NCI-H82 treated with DMSO at 0.1 percent for 48 hours (cell line): ENCODE data around the gene ABCB11.

Experiments
- DNase-seq: peaks from one replicate; lab custom pipeline; 2025; ENCODE audit not compliant: unreplicated experiment; lab: John Stamatoyannopoulos, UW

Gene ABCB11

GRCh38 chr2:168978461-168978861, 52.7 kb downstream of the ABCB11 start:
- no peak for DNase-seq

- DNase-seq, result no peak
Measured at GRCh38 chr2:168977608-168978007, 53.5 kb downstream of the ABCB11 start.

GRCh38 chr2:168976034-168976654, 55.0 kb downstream of the ABCB11 start:
- DNase-seq, result no peak

- no peak for DNase-seq
Measured at GRCh38 chr2:168974428-168974827, 56.7 kb downstream of the ABCB11 start.

GRCh38 chr2:168971261-168971660, 59.9 kb downstream of the ABCB11 start:
- DNase-seq, result no peak

- DNase-seq, result no peak
Measured at GRCh38 chr2:168970711-168971233, 60.4 kb downstream of the ABCB11 start.

GRCh38 chr2:168969865-168970264, 61.3 kb downstream of the ABCB11 start:
- DNase-seq, result no peak

- no peak for DNase-seq
Measured at GRCh38 chr2:168968342-168968741, 62.8 kb downstream of the ABCB11 start.

GRCh38 chr2:168964251-168964807, 66.8 kb downstream of the ABCB11 start:
- no peak for DNase-seq

- DNase-seq, result no peak
Measured at GRCh38 chr2:168962636-168963035, 68.5 kb downstream of the ABCB11 start.

- peak; percentile 16 for DNase-seq
Measured at GRCh38 chr2:168961450-168962229, 69.5 kb downstream of the ABCB11 start.

GRCh38 chr2:168956392-168956791, 74.7 kb downstream of the ABCB11 start:
- DNase-seq, result no peak

GRCh38 chr2:168955321-168955720, 75.8 kb downstream of the ABCB11 start:
- no peak for DNase-seq

GRCh38 chr2:168954256-168954655, 76.9 kb downstream of the ABCB11 start:
- no peak for DNase-seq

GRCh38 chr2:168952424-168952823, 78.7 kb downstream of the ABCB11 start:
- DNase-seq, result no peak

- no peak for DNase-seq
Measured at GRCh38 chr2:168951871-168952270, 79.3 kb downstream of the ABCB11 start.

GRCh38 chr2:168949324-168949723, 81.8 kb downstream of the ABCB11 start:
- no peak for DNase-seq

- no peak for DNase-seq
Measured at GRCh38 chr2:168948621-168949212, 82.4 kb downstream of the ABCB11 start.

- DNase-seq, result no peak
Measured at GRCh38 chr2:168945508-168945907, 85.6 kb downstream of the ABCB11 start.

GRCh38 chr2:168944065-168944464, 87.1 kb downstream of the ABCB11 start:
- DNase-seq, result no peak

- no peak for DNase-seq
Measured at GRCh38 chr2:168941297-168941696, 89.8 kb downstream of the ABCB11 start.

GRCh38 chr2:168939918-168940317, 91.2 kb downstream of the ABCB11 start:
- no peak for DNase-seq
